Esophagus muscularis mucosa (tissue), 4 donors: Measurements from ENCODE around the gene CS. TPM values are rescaled to one million over a fixed set of nuclear protein-coding genes. Genes with fewer than 3 reads are reported as not detected.
"Not testable (repeated sequence)": the region's sequence is repeated elsewhere in the genome, so short reads cannot be mapped to it uniquely, and the experiment has no call there.

Experiments
- DNase-seq: peaks from one replicate; pipeline ENCODE4 v3.0.0-alpha.2; 2017; ENCODE audit errors: extremely low spot score
- H3K27ac ChIP-seq, 4 donors: fragments of 200-600 bp; sonication (generic); replicated peaks in 1 of 4; 1 replicate in 3 of 4; 2 replicates in 1 of 4; pipeline ENCODE4 v1.5.1; 2016 to 2019; ENCODE audit warnings: mild to moderate bottlenecking in 1 of 4
- H3K27me3 ChIP-seq, 4 donors: fragments of 200-600 bp; sonication (generic); one replicate each; pipeline versions ENCODE4 v1.5.1 to v1.6.0; 2016 to 2019
- H3K36me3 ChIP-seq, 4 donors: fragments of 200-600 bp; sonication (generic); one replicate each; pipeline ENCODE4 v1.5.1; 2016 to 2019
- H3K4me1 ChIP-seq, 4 donors: fragments of 200-600 bp; sonication (generic); one replicate each; pipeline ENCODE4 v1.5.1; 2016 to 2019
- H3K4me3 ChIP-seq, 4 donors: fragments of 200-600 bp; sonication (generic); 1 replicate in 2 of 4; 2 replicates in 2 of 4; pipeline ENCODE4 v1.5.1; 2016 to 2019; ENCODE audit warnings: mild to moderate bottlenecking in 4 of 4, moderate library complexity in 1 of 4
- H3K9me3 ChIP-seq, 4 donors: fragments of 200-600 bp; sonication (generic); 1 replicate in 3 of 4; 2 replicates in 1 of 4; pipeline ENCODE4 v1.5.1; 2016 to 2019
- EP300 ChIP-seq: sonication (generic); formaldehyde crosslinking; IDR thresholded peaks from one replicate; pipeline ENCODE4 v1.6.1; 2017; ENCODE audit warnings: antibody characterized with exemption
- POLR2A ChIP-seq: fragments of 450-650 bp; IDR thresholded peaks from one replicate; pipeline ENCODE4 v1.6.1; 2017; ENCODE audit warnings: antibody characterized with exemption, moderate library complexity, mild to moderate bottlenecking, low read depth
- POLR2AphosphoS5 ChIP-seq, 2 donors: sonication (generic); formaldehyde crosslinking; IDR thresholded peaks; one replicate each; pipeline ENCODE4 v1.6.1; 2017; ENCODE audit warnings: antibody characterized with exemption in 2 of 2
- WGBS: methylation state at CpG from one replicate; pipeline ENCODE4 v1.1.5; 2018; 5-methylcytosine and 5-hydroxymethylcytosine counted together
- intact Hi-C: fragments of 100-400 bp; cut with DNase I; formaldehyde crosslinking; loops from one replicate; pipeline ENCODE4 v1.15.1; 2023
- total RNA-seq, 4 donors: library from RNA; depleted of rRNA; stranded (reverse); fragments of >200 nt; gene quantifications; one replicate each; pipeline versions ENCODE4 v1.1.0 to v1.2.1, GENCODE V29; 2016
- TF ChIP-seq, protein P1 (sequence below), 3 experiments: fragments of 200-600 bp in 2 of 3; fragments of 450-650 bp in 1 of 3; sonication (generic) in 2 of 3; IDR thresholded peaks; one replicate each; pipeline ENCODE4 v1.5.1; 2017 to 2019; ENCODE audit warnings: antibody characterized with exemption in 3 of 3, mild to moderate bottlenecking in 2 of 3, moderate library complexity in 1 of 3

The CS gene
- total RNA-seq, 4 donors from 2014 or later = 91.8 to 155 (median 111) TPM

DNA sequence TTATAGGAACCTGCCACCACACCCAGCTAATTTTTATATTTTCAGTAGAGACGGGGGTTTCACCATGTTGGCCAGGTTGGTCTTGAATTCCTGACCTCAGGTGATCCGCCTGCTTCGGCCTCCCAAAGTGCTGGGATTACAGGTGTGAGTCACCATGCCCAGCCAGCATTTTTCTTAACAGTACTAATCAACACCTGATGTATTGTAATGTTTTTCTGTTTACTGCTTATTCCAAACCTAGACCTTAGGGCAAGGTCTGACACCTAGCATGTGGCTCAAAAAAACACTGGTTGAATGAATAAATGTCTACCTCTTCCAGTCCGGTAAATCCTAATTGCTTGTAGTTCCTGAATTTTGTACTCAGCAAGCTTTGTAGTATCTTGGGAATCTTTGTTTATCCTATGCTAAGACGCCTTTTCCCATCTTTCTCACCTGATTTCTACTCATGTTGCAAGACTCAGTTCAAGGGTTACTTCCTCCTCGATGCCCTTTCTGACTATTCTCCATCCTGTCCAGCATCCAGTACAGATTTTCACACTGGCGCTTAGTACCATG lies 30.9 kb upstream of the CS start:
- TF ChIP-seq EP300 (no peak), POLR2A (no peak), POLR2AphosphoS5 (IDR thresholded peaks at IDR 0.05) (no peak)
- TF ChIP-seq, protein P1, sequence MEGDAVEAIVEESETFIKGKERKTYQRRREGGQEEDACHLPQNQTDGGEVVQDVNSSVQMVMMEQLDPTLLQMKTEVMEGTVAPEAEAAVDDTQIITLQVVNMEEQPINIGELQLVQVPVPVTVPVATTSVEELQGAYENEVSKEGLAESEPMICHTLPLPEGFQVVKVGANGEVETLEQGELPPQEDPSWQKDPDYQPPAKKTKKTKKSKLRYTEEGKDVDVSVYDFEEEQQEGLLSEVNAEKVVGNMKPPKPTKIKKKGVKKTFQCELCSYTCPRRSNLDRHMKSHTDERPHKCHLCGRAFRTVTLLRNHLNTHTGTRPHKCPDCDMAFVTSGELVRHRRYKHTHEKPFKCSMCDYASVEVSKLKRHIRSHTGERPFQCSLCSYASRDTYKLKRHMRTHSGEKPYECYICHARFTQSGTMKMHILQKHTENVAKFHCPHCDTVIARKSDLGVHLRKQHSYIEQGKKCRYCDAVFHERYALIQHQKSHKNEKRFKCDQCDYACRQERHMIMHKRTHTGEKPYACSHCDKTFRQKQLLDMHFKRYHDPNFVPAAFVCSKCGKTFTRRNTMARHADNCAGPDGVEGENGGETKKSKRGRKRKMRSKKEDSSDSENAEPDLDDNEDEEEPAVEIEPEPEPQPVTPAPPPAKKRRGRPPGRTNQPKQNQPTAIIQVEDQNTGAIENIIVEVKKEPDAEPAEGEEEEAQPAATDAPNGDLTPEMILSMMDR (IDR thresholded peaks at IDR 0.05) = no peak
- Histone ChIP-seq H3K36me3 (peaks cover 14 to 41% (median 24%) of the 10 kb centered on the region in 4 donors), H3K27me3 (no peaks in the 10 kb centered on the region), H3K9me3 (no peaks in the 10 kb centered on the region), H3K4me3 (no peak overlapping the region), H3K27ac (no peak overlapping the region), H3K4me1 (peaks cover 11 to 20% (median 18%) of the 10 kb centered on the region in 4 donors)
- 92% methylated on average over 7 of the region's 7 CpGs for WGBS
- no peak for DNase-seq
- intact Hi-C loops = no loop called here

DNA sequence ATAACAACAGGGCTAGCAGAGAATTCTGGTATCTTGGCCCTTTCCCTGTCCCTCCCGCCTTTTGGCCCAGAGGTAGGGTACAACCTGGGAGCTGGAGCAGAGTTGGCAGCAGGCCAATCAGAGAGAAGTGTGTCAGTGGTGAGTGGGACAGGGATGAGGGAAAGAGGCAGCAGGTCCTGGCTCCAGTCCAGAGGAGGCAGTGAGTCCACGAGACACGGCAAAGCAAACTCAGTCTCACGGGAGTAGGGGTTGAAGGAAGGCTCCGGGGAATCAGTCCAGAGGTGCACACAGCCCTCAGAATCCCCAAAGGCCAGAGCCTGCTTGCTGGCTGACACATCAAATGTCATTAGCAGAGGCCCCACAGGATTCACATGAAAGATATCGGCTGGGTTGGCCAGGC lies 26.4 kb upstream of the CS start:
- H3K4me3 ChIP-seq = no peak overlapping the region
- WGBS = 74% methylated on average over 6 of the region's 6 CpGs
- TF ChIP-seq POLR2AphosphoS5 (IDR thresholded peaks at IDR 0.05) (no peak), POLR2A (no peak), EP300 (no peak)
- TF ChIP-seq, protein P1 (IDR thresholded peaks at IDR 0.05) = no peak
- peaks cover 44 to 85% (median 69%) of the 10 kb centered on the region in 4 donors for H3K36me3 ChIP-seq
- intact Hi-C loops = no loop called here
- H3K9me3 ChIP-seq = no peaks in the 10 kb centered on the region
- H3K27ac ChIP-seq = no peak overlapping the region
- DNase-seq = no peak
- H3K4me1 ChIP-seq = no peaks in the 10 kb centered on the region
- H3K27me3 ChIP-seq = no peaks in the 10 kb centered on the region

DNA sequence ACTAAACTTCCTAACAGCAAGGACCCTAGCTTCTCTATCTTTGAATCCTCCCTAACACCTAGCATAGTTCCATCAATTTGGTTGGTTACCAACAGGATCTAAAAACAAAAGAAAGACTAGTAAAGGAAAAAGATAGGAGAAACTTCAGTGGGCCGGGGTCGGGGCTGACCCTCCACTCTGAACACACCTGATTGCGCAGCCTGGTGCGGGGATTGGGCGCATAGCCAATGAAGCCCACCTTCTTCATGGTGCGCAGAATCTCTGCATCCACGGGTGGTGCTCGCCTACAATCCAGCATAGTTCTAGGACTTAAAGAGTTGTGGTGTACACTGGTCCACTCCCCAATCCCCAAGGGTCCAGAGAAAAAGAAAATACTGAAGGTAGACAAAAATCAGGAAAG lies 26.0 kb upstream of the CS start:
- intact Hi-C loops = no loop called here
- H3K4me3 ChIP-seq = no peak overlapping the region
- 95% methylated on average over 8 of the region's 8 CpGs for WGBS
- no peaks in the 10 kb centered on the region for H3K9me3 ChIP-seq
- H3K27me3 ChIP-seq = no peaks in the 10 kb centered on the region
- no peak overlapping the region for H3K27ac ChIP-seq
- TF ChIP-seq, protein P1 (IDR thresholded peaks at IDR 0.05) = no peak
- TF ChIP-seq EP300 (no peak), POLR2AphosphoS5 (IDR thresholded peaks at IDR 0.05) (no peak), POLR2A (no peak)
- DNase-seq = no peak
- H3K4me1 ChIP-seq = no peaks in the 10 kb centered on the region
- H3K36me3 ChIP-seq = peaks cover 44 to 86% (median 73%) of the 10 kb centered on the region in 4 donors

DNA sequence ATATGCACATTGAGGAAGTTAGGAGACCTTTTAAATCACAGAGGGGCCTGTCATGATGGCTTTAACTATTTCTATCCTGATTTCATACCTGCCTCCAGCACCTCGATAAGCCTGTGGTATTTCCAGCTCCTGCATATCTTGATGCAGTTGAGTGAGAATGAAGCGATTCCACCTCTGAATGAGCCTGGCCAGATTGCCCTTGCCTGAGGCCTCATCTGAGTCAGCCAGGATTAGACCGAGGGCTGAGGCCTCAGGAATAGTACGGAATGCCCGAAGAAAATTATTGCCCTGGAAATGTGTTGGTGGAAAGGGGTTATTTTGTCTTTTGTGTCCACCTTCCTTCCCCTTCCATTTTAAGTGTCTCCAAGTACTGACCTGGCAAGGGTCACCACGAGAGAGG lies 24.1 kb upstream of the CS start:
- H3K4me3 ChIP-seq = no peak overlapping the region
- H3K36me3 ChIP-seq = peaks cover 55 to 96% (median 91%) of the 10 kb centered on the region in 4 donors
- H3K9me3 ChIP-seq = no peaks in the 10 kb centered on the region
- no peaks in the 10 kb centered on the region for H3K27me3 ChIP-seq
- intact Hi-C loops = no loop called here
- no peaks in the 10 kb centered on the region for H3K4me1 ChIP-seq
- TF ChIP-seq, protein P1 (IDR thresholded peaks at IDR 0.05) = no peak
- no peak for TF ChIP-seq POLR2A
- no peak for TF ChIP-seq POLR2AphosphoS5 (IDR thresholded peaks at IDR 0.05)
- no peak for TF ChIP-seq EP300
- H3K27ac ChIP-seq = no peak overlapping the region
- DNase-seq = no peak
- WGBS = 99% methylated on average over 6 of the region's 6 CpGs

DNA sequence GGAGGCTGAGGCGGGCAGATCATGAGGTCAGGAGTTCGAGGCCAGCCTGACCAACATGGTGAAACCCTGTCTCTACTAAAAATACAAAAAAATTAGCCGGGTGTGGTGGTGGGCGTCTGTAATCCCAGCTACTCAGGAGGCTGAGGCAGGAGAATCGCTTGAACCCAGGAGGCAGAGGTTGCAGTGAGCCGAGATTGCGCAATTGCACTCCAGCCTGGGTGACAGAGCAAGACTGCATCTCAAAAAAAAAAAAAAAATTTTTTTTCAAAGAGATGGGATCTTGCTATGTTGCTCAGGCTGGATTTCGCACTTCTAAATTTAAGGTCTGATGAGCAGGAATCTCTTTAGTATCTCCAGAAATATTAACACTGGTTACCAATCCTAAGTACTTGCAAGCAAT lies 21.5 kb upstream of the CS start:
- H3K4me3 ChIP-seq, intact Hi-C loops, DNase-seq, H3K27me3 ChIP-seq, H3K4me1 ChIP-seq, H3K9me3 ChIP-seq, H3K27ac ChIP-seq: not testable (repeated sequence)
- H3K36me3 ChIP-seq = peaks cover 56 to 89% (median 87%) of the 10 kb centered on the region in 4 donors
- WGBS = 97% methylated on average over 8 of the region's 8 CpGs
